HepG2 (cell line): ENCODE results near the gene NPNT. TPM values are rescaled to one million over a fixed set of nuclear protein-coding genes. Genes with fewer than 3 reads are reported as not detected.

ENCODE experiments used
- ATAC-seq: fragments of 200-7000 bp; cut with Tn5 transposase; 3 replicates; pipeline ENCODE4 v1.9.1; 2020; ENCODE audit warnings: mild to moderate bottlenecking, moderate library complexity
- BruUV-seq: library from RNA; stranded (reverse); fragments of 400-500 nt; replicated peaks from 2 replicates; lab custom pipeline; 2021; lab: Mats Ljungman, UMichigan
- CTCF ChIA-PET: fragments of 300-600 bp; formaldehyde crosslinking; extraction: SDS; loops from one replicate; lab custom pipeline; 2021; ENCODE audit warnings: low total read pairs, inconsistent platforms, low intra/inter-chr PET ratio; lab: Yijun Ruan, JAX
- POLR2A ChIA-PET: fragments of 350-600 bp; sonication (Branson Sonifier 250); formaldehyde crosslinking; loops from one replicate; lab custom pipeline; 2020; ENCODE audit warnings: antibody characterized with exemption, inconsistent platforms; lab: Yijun Ruan, JAX
- DNase-seq: peaks from one replicate; pipeline ENCODE4 v3.0.0-alpha.2; 2015; ENCODE audit warnings: low spot score
- FAIRE-seq: peaks from 3 replicates; lab custom pipeline; 2011; peaks lifted over from hg19 to GRCh38; lab: Jason Lieb, UNC
- H2AFZ ChIP-seq: one replicate; pipeline ENCODE4 v1.6.1; 2011; ENCODE audit warnings: low read length, inconsistent platforms
- H3K27ac ChIP-seq: fragments of 300-600 bp; 3 replicates; pipeline ENCODE4 v1.8.0; 2011; ENCODE audit warnings: mixed run types, mild to moderate bottlenecking, mixed read lengths, low read length, inconsistent platforms; ENCODE audit not compliant: insufficient read depth; ENCODE audit errors: extremely low read length
- H3K27me3 ChIP-seq, 2 experiments: fragments of 200-600 bp in 1 of 2; 2 replicates in 1 of 2; 3 replicates in 1 of 2; pipeline versions ENCODE4 v1.6.0 to v1.8.0; 2011; ENCODE audit warnings: low read length in 2 of 2, mild to moderate bottlenecking in 2 of 2, moderate library complexity in 2 of 2, inconsistent platforms in 1 of 2; ENCODE audit not compliant: insufficient read depth in 2 of 2, control insufficient read depth in 1 of 2
- H3K36me3 ChIP-seq, 2 experiments: fragments of 200-600 bp in 1 of 2; replicated peaks in 1 of 2; 2 replicates in 1 of 2; 3 replicates in 1 of 2; pipeline versions ENCODE4 v1.5.1 to v1.8.0; 2011; ENCODE audit warnings: low read length in 2 of 2, inconsistent platforms in 1 of 2; ENCODE audit not compliant: insufficient read depth in 2 of 2, control insufficient read depth in 1 of 2
- H3K4me1 ChIP-seq: 2 replicates; pipeline ENCODE4 v1.5.1; 2012; ENCODE audit warnings: low read length, inconsistent platforms; ENCODE audit not compliant: insufficient read depth
- H3K4me2 ChIP-seq: 2 replicates; pipeline ENCODE4 v1.6.0; 2011; ENCODE audit warnings: low read depth, low read length, inconsistent platforms
- H3K4me3 ChIP-seq, 3 experiments: fragments of 200-600 bp in 1 of 3; sonication (generic), shearing (Covaris generic) in 1 of 3; replicated peaks in 1 of 3; 2 replicates each; pipeline ENCODE4 v1.5.1; 2011 to 2016; ENCODE audit warnings: low read length in 3 of 3, inconsistent platforms in 2 of 3, low read depth in 2 of 3, mild to moderate bottlenecking in 2 of 3, control low read depth in 1 of 3, mixed read lengths in 1 of 3; ENCODE audit not compliant: insufficient read depth in 1 of 3
- H3K79me2 ChIP-seq: one replicate; pipeline ENCODE4 v1.6.1; 2011; ENCODE audit warnings: low read length, inconsistent platforms; ENCODE audit not compliant: insufficient read depth
- H3K9ac ChIP-seq: 2 replicates; pipeline ENCODE4 v1.6.0; 2011; ENCODE audit warnings: mild to moderate bottlenecking, low read depth, low read length, inconsistent platforms; ENCODE audit not compliant: insufficient read depth
- H3K9me3 ChIP-seq: 2 replicates; pipeline ENCODE4 v1.5.1; 2012; ENCODE audit warnings: mild to moderate bottlenecking, low read length
- H4K20me1 ChIP-seq: 2 replicates; pipeline ENCODE4 v1.6.0; 2011; ENCODE audit warnings: inconsistent platforms, mild to moderate bottlenecking, low read length, moderate library complexity; ENCODE audit not compliant: insufficient read depth
- GZF1 ChIP-seq: sonication (generic); formaldehyde crosslinking; IDR thresholded peaks from 2 replicates; pipeline ENCODE4 v1.5.1; 2020; ENCODE audit warnings: mild to moderate bottlenecking, missing genetic modification reagents
- HNRNPH1 ChIP-seq: fragments of 200-400 bp; formaldehyde crosslinking; optimal IDR thresholded peaks from 2 replicates; pipeline ENCODE3; 2017; ENCODE audit warnings: mild to moderate bottlenecking, low read depth, low read length
- NFATC3 ChIP-seq: sonication (generic); formaldehyde crosslinking; IDR thresholded peaks from 2 replicates; pipeline ENCODE4 v1.5.1; 2020; ENCODE audit warnings: mild to moderate bottlenecking, missing genetic modification reagents
- RBM22 ChIP-seq: fragments of 200-400 bp; formaldehyde crosslinking; optimal IDR thresholded peaks from 2 replicates; pipeline ENCODE3; 2017; ENCODE audit warnings: mild to moderate bottlenecking, low read length, moderate library complexity
- SETDB1 ChIP-seq: sonication (generic); formaldehyde crosslinking; IDR thresholded peaks from 2 replicates; pipeline ENCODE4 v1.5.1; 2020; ENCODE audit warnings: missing genetic modification reagents, mild to moderate bottlenecking, borderline replicate concordance
- SRY ChIP-seq: sonication (generic); formaldehyde crosslinking; IDR thresholded peaks from 2 replicates; pipeline ENCODE4 v1.8.0; 2022; ENCODE audit warnings: mild to moderate bottlenecking, missing genetic modification reagents
- ZNF746 ChIP-seq: sonication (generic); formaldehyde crosslinking; IDR thresholded peaks from 2 replicates; pipeline ENCODE4 v1.8.0; 2022; ENCODE audit warnings: mild to moderate bottlenecking, missing genetic modification reagents
- ZNF776 ChIP-seq: sonication (generic); formaldehyde crosslinking; IDR thresholded peaks from 2 replicates; pipeline ENCODE4 v1.4.0; 2020; ENCODE audit warnings: mild to moderate bottlenecking, missing genetic modification reagents
- WGBS: methylation state at CpG from one replicate; pipeline ENCODE4 v1.1.6; 2017; ENCODE audit warnings: low lambda C conversion rate; 5-methylcytosine and 5-hydroxymethylcytosine counted together
- in situ Hi-C: cut with HindIII; loops from 2 replicates; pipeline ENCODE4 v1.10.0; 2017; ENCODE audit warnings: low pct_unique_long_range_greater_than_20kb; ENCODE audit not compliant: extremely low pct_ligation_motif_present
- intact Hi-C: fragments of 100-400 bp; cut with micrococcal nuclease; formaldehyde crosslinking; loops from one replicate; pipeline ENCODE4 v1.10.0; 2022; ENCODE audit not compliant: unreplicated experiment
- polyA plus RNA-seq, 8 experiments: library from polyadenylated mRNA; depleted of rRNA in 3 of 8; stranded (reverse) in 7 of 8; unstranded in 1 of 8; fragments of >200 nt; fragmentation: Illumina TruSeq in 4 of 8; extraction: Trizol in 4 of 8; gene quantifications; 2 replicates each; pipeline versions ENCODE4 v1.2.1 to v1.2.3, GENCODE V29; 2011 to 2016; ENCODE audit warnings: low read depth in 4 of 8, missing spikeins in 1 of 8, mixed read lengths in 1 of 8; ENCODE audit not compliant: insufficient read depth in 1 of 8
- total RNA-seq, 5 experiments: library from RNA; depleted of rRNA; stranded (reverse); fragments of >200 nt; fragmentation: Illumina TruSeq; extraction: Trizol; gene quantifications; 2 replicates each; pipeline ENCODE4 v1.2.3, GENCODE V29; 2016; ENCODE audit warnings: low read depth in 1 of 5
- TF ChIP-seq, protein P1 (sequence below): sonication (generic); formaldehyde crosslinking; IDR thresholded peaks from 2 replicates; pipeline ENCODE4 v1.5.1; 2020; ENCODE audit warnings: mild to moderate bottlenecking, moderate library complexity, missing genetic modification reagents

The NPNT gene
- total and polyA plus RNA-seq, 2 of the 13 experiments (the other 11 are each of a cell fraction or from before 2014, with no cell fraction given), result 1.1 to 19.1 TPM

DNA sequence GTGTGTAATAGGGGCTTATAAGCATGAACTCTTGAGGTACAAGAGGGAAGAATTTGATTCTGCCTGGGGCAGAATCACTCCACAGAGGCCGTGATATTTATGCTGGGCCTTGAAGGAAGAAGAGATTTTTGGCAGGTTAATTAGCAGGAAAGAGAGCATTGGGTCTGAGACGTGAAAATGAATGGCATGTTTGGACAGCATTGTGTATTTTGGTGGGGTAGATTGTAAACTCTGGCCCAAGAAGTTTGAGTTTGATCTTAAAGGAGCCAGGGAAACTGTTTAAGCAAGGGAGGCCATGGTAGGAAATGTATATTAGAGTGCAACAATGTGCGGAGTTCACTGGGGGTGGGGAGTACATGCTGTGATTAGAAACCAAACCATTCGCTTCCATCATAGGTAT lies 62.4 kb downstream of the NPNT start:
- Histone ChIP-seq H3K9me3 (no peaks in the 10 kb centered on the region), H3K79me2 (no peaks in the 10 kb centered on the region), H3K36me3 (no peaks in the 10 kb centered on the region), H4K20me1 (no peaks in the 10 kb centered on the region), H3K27ac (no peak overlapping the region), H3K27me3 (no peaks in the 10 kb centered on the region), H3K4me1 (no peaks in the 10 kb centered on the region), H3K4me3 (no peak overlapping the region), H2AFZ (no peak overlapping the region), H3K9ac (no peak overlapping the region), H3K4me2 (no peak overlapping the region)
- FAIRE-seq (no peak), ATAC-seq (no peak), DNase-seq (no peak)
- ChIA-PET CTCF (no interaction called here), POLR2A (no interaction called here)
- intact Hi-C loops (no loop called here), in situ Hi-C loops (no loop called here)
- BruUV-seq, result no TSS peak
- WGBS, result 84% methylated on average over 4 of the region's 4 CpGs
- TF ChIP-seq SETDB1 (no peak), ZNF746 (CRISPR knock-in tag) (no peak), NFATC3 (CRISPR knock-in tag) (no peak), SRY (CRISPR knock-in tag) (no peak), HNRNPH1 (no peak), RBM22 (no peak), GZF1 (CRISPR knock-in tag) (no peak), ZNF776 (CRISPR knock-in tag) (no peak)
- TF ChIP-seq, protein P1, sequence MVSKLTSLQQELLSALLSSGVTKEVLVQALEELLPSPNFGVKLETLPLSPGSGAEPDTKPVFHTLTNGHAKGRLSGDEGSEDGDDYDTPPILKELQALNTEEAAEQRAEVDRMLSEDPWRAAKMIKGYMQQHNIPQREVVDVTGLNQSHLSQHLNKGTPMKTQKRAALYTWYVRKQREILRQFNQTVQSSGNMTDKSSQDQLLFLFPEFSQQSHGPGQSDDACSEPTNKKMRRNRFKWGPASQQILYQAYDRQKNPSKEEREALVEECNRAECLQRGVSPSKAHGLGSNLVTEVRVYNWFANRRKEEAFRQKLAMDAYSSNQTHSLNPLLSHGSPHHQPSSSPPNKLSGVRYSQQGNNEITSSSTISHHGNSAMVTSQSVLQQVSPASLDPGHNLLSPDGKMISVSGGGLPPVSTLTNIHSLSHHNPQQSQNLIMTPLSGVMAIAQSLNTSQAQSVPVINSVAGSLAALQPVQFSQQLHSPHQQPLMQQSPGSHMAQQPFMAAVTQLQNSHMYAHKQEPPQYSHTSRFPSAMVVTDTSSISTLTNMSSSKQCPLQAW (CRISPR knock-in tag), result no peak
- TF ChIP-seq, all 625 proteins: peak for 0
